GM19455 (cell line): ENCODE results near the gene RBM14.
"Not testable (repeated sequence)": the region's sequence is repeated elsewhere in the genome, so short reads cannot be mapped to it uniquely, and the experiment has no call there.

ENCODE experiments used
- ATAC-seq: cut with Tn5 transposase; IDR thresholded peaks from one replicate; pipeline ENCODE4 v1.9.1; 2021; ENCODE audit not compliant: unreplicated experiment

The RBM14 gene

GRCh38 chr11:66595245-66595904, 21.1 kb upstream of the RBM14 start:
- ATAC-seq = no peak

DNA sequence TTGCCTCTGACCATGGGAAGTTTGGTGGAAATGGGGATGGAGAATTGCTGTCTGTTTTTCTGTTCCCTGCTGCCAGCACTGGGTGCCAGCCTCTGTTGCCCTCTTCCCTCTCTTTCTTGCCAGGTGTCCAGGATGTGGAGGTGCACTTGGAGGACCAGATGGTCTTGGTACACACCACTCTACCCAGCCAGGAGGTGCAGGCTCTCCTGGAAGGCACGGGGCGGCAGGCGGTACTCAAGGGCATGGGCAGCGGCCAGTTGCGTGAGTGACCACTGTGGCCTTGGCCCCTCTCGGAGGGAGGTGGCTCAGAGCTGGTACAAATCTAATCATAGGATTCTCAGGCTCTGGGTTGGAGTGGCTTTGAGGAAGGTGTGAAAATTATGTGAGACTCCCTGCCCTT, 17.4 kb upstream of the RBM14 start:
- no peak for ATAC-seq

GRCh38 chr11:66600219-66600618, 16.2 kb upstream of the RBM14 start:
- no peak for ATAC-seq

DNA sequence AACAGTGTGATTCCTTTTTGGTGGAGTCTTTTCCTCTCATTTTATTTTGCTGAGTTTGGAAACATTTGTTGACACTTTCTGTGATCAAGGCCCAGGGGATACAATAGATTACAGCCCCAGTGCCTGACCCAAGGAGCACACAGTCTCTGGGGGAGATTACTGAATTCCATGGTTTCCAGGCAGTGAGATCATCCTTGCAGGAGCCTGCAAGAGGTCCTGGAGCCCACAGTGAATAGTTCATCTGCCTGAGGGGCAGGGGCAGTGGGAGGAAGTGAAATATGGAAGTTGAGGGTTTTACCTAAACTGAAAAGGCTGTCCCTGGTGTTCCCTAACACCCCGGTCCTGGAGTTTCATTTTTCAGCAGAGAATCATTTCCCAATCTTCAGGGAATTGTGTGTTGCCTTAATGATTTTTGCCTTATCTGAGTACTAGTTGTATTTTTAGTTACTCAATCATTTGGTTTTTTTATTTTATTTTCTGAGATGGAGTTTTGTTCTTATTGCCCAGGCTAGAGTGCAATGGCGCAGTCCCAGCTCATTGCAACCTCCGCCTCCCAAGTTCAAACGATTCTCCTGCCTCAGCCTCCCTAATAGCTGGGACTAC, 15.7 kb upstream of the RBM14 start:
- no peak for ATAC-seq

DNA sequence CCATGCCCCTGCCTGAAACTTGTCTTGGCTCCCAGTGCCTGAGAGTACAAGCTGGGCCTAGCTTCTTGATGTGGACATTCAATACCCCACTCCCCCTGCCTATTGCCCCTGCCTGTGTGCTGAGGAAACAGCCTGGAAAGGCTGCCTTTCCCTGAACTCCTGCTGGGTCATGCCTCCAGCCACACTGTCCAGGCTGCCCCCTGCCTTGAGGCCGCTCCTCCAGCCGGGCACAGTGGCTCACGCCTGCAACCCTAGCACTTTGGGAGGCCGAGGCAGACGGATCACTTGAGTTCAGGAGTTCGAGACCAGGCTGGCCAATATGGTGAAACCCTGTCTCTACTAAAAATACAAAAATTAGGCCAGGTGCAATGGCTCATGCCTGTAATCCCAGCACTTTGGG, 13.4 kb upstream of the RBM14 start:
- no peak for ATAC-seq

DNA sequence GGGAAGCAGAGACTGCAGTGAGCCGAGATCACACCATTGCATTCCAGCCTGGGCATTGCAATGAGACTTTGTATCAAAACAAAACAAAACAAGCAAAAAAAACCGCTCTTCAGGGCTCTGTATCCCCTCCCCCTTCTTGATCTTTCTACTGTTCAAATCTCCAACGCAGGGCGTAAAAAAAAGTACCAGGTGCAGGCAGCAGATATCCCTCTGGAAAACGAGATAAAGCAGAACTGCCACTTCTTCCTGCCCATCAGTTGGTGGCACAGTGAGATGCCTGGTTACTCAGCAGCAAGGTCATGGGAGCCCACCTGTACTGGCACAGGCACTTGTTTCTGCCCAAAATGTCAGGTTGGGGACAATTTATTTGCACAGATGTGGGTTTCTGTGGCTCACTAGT, 12.3 kb upstream of the RBM14 start:
- no peak for ATAC-seq

DNA sequence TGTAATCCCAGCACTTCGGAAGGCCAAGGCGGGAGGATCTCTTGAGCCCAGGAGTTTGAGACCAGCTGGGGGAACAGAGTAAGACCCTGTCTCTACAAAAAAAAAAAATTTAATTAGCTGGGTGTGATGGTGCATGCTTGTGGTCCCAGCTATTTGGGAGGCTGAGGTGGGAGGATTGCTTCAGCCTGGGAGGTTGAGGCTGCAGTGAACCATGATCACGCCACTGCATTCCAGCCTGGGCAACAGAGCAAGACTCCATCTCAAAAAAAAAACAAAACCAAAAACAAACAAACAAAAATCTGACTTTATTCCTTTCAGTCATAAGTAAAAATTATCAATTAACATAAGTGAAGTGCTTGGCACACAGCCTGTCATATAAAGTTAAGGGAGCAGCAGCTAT, 9.8 kb upstream of the RBM14 start:
- not testable (repeated sequence) for ATAC-seq

DNA sequence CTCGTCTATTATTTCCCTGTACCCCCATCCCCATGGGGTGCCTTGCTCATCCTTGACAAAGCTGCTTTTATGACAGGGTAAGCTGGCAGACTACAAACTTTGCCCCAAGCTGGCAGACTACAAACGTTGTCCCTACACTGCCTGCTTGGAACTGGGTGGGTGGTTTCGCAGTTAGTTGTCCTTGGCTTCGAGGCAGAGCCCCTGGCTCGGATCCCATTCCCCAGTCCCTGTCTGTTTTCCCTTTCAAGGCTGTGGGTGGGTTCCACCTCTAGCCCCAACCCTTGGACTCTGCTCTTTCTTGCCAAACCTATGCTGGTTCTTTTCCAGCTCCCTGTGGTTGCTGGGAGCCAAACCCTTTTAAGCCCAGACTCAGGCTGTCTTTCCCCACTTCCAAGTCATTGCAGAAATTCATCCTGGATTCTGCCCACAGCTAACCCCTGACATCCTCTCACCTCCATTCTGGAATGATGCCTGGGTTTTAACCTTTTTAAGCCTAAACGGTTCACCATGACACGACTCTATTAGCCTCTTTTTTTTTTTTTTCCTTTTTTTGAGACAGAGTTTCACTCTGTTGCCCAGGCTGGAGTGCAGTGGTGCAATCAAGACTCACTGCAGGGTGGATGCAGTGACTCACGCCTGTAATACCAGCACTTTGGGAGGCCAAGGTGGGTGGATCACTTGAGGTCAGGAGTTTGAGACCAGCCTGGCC, 9.2 kb upstream of the RBM14 start:
- no peak for ATAC-seq

DNA sequence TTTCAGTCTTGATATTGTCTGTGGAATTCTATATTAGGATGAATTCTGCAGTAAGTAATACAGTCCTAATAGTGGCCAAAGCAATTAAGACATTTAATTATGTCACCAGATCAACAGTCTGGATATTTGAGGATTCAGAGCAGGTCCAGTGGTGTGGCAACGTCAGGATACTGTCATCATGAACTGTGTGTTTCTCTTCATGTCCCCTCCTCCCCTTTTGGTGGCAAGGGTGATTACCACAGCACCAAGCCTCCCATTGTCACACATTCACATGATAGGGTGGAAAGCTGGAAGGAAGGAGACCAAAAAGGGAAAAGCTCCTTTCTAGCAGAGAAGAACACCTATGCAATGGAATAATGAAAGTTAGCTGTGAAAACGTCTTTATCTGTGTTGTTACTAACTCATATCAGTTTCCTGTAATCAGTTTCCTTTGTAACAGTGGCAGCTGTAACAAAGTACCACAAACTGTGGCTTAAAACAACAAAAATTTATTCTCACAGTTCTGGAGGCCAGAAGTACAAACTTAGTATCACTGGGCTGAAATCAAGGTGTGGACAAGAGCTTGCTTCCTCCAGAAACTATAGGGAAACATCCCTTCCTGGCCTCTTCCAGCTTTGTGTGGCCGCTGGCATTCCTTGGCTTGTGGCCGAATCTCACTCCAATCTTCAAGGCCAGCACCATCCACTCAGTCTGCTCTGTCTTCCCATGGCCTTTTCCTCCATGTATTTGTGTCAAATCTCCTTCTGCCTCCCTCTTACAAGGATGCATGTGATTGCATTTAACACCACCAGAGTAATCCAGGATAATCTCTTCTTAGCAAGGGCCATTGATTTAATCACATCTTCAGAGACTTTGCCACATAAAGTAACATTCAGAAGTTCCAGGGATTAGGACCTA, 6.5 kb upstream of the RBM14 start:
- no peak for ATAC-seq

- ATAC-seq = no peak
Measured at GRCh38 chr11:66612458-66612857, 4.0 kb upstream of the RBM14 start.

GRCh38 chr11:66614073-66614472, 2.4 kb upstream of the RBM14 start:
- ATAC-seq = no peak

DNA sequence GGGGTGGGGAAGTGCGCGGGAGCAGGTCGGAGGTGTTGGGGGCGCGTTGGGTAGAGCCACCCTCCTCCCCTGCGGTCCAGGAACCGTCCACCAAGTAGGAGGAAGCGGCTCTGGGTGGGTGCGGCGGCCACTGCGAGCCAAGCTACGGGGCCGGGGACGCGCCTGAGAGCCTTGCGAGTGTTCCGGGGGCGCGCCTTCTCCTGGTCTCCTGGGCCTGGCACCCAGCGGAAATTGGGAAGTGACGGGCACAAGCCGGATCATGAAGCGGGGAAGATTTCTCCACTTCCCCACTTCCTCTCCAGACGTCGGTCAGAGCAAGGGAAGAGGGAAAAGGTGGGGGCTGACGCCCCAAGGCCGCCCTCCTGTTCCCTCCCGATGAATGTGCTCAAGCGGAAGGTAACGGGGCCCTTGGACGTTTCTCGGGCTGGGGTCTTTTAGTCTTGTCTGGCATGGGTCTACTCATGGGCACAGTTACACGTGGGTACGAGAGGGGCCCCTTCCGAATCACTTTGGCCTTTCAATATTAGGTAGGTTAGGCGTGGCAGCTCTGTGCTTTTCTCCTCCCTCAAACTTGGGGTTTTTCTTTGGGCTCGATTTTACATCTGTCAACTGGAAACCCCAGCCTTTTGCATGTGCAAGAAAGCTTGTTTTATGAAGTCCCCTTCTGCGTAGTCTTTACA, 865 bp downstream of the RBM14 start:
- ATAC-seq = no peak

DNA sequence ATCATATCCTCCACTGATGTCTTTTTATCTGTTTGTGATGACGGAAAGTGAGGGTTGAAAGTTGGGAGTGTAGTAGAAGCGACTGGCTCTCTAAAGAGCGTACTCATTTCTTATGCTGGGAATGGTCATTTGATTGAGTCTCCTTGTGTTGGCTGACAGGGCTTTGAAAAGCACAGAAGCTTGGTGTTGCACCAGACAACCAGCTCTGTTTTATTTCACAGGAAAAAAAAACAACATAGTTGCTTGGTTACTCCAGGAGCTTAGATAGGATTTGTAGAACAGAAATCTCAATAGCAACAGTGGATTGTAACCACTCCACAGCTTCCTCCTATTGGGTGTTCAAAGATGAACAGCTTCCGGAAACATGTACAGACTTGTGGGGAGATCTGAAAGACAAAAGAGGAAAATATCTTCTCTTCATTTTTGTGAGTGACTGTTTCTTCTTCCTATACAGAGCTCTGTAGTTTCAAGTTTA, 2.7 kb downstream of the RBM14 start:
- no peak for ATAC-seq

DNA sequence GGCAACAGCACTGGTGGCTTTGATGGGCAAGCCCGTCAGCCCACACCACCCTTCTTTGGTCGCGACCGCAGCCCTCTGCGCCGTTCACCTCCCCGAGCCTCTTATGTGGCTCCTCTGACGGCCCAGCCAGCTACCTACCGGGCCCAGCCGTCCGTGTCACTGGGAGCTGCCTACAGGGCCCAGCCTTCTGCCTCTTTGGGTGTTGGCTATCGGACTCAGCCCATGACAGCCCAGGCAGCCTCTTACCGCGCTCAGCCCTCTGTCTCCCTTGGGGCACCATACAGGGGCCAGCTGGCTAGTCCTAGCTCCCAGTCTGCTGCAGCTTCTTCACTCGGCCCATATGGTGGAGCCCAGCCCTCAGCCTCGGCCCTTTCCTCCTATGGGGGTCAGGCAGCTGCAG, 8.0 kb downstream of the RBM14 start:
- no peak for ATAC-seq

GRCh38 chr11:66625041-66625751, 8.8 kb downstream of the RBM14 start:
- ATAC-seq = no peak

- ATAC-seq = no peak
Measured at GRCh38 chr11:66625752-66626149, 9.3 kb downstream of the RBM14 start.

- no peak for ATAC-seq
Measured at GRCh38 chr11:66626382-66626781, 10.0 kb downstream of the RBM14 start.

- ATAC-seq = no peak
Measured at GRCh38 chr11:66626926-66627325, 10.5 kb downstream of the RBM14 start.

DNA sequence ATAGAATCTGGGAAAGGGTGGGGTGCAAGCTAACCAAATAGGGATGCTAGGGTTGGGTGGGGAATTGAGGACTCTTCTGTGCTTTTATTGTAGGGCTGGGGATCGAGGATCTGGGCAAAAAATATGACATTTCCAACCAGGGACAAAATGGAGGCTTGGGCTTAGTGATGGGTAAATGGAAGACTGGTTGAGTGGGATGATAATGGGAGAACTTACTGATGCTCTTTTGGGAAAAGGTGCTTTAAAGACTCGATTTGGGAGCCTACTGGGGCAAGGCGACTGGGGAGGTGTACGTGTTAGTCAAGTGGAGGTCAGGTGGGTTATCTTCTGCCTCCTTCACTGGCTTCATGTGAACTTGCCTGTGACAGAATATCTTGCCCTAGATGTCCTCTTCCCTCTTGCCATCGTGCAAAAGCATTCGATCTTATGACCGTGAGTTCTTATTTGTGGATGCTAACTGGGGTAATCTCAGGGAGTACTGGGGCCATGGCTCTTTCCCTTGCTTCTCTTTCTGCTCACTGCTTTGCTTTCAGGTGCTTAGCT, 11.7 kb downstream of the RBM14 start:
- no peak for ATAC-seq

DNA sequence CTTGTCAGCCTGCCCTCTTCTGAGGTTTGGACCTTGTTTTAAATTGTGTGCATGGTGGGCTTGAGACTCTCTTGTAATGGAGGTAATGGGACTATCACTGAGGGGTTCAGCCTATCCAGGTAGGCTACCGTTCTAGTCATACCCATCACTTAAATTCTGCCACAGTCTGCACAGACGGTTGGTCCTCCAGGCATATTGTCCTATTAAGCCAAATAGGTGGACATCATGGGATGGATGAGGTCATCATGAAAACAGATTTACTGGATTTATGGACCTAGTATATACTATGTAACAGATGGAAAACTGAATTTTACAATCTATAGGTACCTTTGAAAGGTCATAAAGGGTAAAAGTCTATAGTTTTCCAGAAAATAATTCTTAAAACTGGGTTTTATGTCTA, 12.9 kb downstream of the RBM14 start:
- no peak for ATAC-seq
